NCI-H146 treated with DMSO at 0.1 percent for 48 hours (cell line): Measurements from ENCODE around the gene XYLT1.

Experiments
- DNase-seq: peaks from one replicate; lab custom pipeline; 2025; ENCODE audit not compliant: unreplicated experiment; lab: John Stamatoyannopoulos, UW

The XYLT1 gene

DNA sequence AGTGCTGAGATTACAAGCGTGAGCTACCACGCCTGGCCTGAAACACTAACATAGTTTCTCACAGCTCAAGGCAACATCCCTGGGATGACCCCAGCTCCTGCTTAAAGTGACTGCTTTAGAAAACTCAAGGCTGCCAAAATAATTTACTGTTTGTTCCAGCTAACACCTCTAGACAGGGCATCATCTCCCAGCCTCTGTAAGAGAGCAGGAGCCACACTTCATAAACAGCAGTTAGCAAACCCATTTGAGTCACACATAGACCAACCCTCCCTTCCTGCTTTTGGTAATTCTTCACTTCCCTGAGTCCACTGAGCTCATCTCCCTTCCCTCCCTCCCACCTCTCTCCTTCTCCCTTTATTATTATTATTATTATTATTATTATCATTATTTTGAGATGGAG, 201.3 kb downstream of the XYLT1 start:
- no peak for DNase-seq

GRCh38 chr16:17266608-17267313, 204.0 kb downstream of the XYLT1 start:
- no peak for DNase-seq

GRCh38 chr16:17265154-17265553, 205.6 kb downstream of the XYLT1 start:
- no peak for DNase-seq

DNA sequence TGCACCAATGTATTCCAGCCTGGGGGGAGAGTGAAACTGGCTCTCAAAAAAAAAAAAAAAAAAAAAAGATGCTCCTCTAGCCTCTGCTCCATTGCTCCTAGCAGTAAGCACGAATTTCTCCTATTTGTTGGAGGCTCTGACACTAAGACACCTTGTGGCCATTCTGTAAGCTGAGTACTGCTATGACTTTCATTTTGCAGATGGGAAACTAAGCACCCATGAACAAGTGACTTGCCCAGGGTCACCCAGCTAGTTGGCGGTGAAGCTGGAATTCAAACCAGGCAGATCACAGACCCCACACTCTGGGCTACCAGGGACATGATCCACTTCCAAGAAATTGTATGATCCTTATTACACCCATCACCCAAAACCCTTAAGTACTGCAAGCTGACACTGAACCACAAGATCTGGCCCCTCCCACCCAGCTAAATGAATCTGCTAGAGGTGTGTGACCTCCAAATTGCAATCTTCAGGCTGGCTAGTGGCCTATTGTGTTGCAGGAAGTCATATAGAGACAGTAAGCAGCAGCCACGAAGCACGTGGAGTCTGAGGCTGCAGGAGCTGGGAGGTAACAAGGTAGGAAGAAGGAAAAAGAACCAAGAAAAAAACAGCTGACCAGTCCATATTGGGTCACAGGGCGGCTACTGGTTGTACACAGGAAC, 209.4 kb downstream of the XYLT1 start:
- no peak for DNase-seq

GRCh38 chr16:17260276-17260849, 210.4 kb downstream of the XYLT1 start:
- DNase-seq, result no peak

DNA sequence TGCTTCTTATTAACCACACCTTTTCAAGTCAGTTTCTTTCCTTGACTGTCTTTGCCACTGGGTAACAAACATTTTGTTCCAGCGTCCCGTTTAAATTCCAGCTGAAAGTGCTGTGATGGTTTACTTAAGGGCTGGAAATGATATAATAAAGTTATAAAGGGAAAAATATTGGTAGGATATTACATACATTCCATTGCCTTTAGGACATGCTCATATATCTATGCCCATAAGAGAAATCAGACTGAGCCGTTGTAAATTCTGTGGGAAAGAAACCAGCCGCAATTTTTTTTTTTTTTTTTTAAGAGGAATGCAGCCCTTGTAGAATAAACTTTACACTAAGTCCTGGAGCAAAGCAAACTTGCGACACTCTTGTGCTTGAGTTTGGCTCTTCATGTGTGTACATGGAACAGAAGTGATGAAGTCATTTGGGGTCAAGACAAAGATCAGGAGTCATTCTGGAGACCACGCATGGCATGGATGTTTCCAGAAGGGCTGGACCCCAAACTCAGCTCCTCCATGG, 210.9 kb downstream of the XYLT1 start:
- DNase-seq, result no peak

- no peak for DNase-seq
Observed at GRCh38 chr16:17258848-17259713, 211.7 kb downstream of the XYLT1 start.

DNA sequence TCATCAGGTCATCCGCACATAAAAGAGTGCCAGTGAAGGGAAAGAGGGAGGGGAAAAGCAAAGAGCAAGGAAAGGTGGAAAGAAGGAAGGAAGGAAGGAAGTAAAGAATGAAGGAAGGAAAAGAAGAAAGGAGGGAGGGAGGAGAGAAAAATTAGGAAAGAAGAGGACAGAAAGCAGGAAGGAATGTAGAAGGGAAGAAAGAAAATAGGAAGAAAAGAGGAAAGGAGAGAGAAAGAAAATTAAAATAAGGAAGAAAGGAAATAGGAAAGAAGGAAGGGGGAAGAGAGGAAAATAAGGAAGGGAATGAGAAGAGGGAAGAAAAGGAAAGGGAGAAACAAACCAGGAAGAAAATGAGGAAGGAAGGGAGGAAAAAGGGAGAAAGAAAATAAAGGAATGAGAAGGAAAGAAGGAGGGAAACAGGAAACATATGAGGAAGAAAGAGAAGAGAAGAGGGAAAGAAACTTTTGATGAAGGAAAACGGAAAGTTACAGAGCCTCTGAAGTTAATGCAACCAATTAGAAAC, 212.6 kb downstream of the XYLT1 start:
- DNase-seq, result no peak

GRCh38 chr16:17257426-17258023, 213.2 kb downstream of the XYLT1 start:
- no peak for DNase-seq

GRCh38 chr16:17252701-17253100, 218.1 kb downstream of the XYLT1 start:
- no peak for DNase-seq

DNA sequence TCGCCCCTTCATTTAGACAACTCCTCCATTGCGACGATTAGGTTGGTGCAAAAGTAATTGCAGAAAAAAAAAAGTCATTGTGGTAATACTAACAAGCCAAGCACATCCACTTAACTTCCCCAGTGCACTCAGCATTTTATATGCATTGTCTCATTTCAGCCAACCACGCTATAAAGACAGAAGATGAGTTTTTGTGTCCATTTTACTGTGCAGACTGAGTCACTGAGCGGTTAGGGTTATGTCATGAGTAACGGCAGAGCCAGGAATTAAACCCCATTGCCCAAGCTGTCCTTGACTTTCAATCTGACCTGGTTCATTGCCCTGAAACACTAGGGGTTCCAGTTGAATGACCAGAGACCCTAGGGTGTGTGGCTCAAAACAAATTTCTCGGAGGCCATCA, 218.7 kb downstream of the XYLT1 start:
- DNase-seq, result no peak

GRCh38 chr16:17251496-17251895, 219.3 kb downstream of the XYLT1 start:
- DNase-seq, result no peak

DNA sequence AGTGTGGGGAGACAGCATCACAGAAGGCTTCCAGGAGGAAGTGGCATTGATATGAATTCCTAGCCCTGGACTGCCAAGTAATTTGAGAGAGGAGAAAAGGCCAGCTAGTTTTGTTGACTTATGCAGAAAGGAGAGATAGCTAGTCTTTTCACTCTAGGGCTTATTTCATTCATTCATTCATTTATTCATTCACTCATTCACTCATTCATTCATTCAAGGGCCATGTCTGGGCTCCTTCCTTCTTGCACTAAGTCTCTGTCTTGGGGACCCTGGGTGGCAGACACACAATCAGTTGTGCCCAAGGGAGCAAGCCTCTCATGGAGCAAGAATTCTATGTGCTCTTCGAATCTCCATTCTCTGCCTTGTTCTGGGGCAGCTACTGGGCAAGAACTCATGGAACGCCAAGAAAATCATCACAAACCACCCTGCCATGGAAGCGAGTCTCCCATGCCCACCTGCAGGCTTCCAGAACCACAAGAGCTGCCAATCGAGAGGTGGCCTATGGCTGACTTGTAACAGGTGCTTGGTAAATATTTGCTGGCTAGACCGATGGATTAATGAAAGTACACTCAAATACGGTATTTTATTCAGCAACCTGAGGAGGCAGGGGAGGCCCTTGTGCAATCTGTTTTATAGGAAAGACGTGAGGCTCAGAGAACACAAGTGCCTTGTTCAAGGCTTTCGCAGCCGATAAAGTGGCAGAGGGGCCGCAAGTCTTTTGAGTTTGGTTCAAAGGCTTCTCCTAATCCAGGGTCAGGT, 223.6 kb downstream of the XYLT1 start:
- DNase-seq, result no peak

DNA sequence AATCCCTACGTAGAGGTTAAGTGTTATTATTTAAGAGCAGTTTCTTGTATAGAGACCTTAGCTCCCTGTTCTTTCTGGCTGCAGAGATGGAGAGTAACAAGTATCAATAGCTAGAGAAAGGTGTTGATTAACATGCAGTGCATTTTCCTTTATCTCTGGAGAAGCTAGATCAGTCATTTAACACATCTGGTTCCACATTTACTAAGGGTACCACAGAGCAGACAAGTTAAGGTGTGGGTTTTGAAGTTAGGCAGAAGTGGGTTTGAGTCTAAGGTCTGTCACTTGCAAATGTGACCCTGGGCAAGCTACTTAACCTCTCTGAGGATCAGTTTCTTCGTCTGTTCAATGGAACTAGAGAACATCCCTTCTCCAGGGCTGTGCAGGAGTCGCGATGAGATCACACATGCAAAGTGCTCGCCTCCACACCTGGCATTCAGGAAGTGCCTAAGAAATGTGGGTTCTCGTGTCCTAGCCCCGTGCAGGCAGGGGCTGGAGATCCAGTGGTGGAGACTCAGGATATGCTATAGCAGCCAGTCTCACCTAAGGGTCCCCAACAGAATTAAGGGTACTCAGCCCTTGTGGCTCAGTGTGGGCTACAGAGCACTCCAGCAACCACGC, 224.4 kb downstream of the XYLT1 start:
- DNase-seq, result no peak

- no peak for DNase-seq
Observed at GRCh38 chr16:17245776-17246175, 225.0 kb downstream of the XYLT1 start.

- DNase-seq, result no peak
Observed at GRCh38 chr16:17244872-17245551, 225.7 kb downstream of the XYLT1 start.

DNA sequence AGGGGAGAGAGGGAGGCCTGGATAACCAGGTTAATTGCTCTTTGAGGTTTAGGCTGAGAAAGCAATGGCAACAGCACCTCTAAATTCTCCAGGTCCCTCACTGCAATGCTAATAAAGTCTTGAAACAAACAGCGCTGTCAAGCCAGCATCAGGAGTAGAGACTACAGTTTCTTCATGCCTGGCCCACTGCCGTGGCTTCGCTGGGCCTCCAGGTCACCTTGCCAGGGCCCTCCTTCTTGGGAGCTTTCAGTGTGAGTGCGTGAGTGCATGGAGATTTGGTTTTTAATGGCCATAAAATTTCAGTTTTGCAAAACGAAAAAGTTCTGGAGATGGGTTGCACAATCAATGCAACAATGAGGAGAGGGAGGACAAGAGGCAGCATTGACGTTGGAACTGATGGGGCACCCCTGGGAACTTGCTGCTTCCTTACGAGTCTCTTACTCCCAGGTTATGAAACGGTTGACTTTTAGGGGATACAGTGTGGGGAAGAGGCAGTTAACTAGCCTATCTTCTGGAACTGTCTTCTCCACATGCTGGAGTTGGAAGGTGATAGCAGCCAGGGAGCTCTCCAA, 229.4 kb downstream of the XYLT1 start:
- DNase-seq, result no peak

DNA sequence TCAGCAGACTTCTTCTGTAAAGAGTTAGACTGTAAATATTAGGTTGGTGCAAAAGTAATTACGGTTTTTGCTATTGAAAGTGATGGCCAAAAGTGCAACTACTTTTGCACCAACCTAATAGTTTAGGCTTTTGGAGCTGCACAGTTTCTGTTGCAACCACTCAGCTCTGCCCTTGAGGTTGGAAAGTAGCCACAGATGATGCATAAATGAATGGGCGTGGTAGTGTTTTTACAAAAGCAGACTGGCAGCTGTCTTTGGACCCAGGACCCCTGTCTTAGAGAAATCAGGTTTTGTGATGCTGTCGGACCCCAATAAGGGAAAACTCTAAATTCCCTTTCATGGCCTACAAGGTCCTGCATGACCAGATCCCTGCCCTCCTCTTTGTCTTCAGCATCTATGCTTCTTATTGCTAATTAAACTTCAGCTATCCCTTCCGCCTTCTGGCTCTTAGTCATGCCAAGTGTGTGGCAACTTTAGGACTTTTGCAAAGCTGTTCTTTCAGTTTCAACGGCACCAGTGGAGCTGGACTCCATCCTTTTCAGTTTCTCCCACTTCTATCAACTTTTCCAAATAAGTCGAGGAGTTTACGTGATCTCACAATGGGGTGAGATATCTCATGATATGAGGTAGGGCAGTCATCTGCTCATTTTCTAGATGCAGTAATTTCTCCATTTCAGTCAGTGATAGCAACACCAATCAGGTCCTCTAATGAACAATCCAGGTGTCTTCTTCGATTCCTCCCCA, 232.3 kb downstream of the XYLT1 start:
- DNase-seq, result no peak
